ENCODE measurements around the gene DCAF8. TPM values are rescaled to one million over a fixed set of nuclear protein-coding genes. Genes with fewer than 3 reads are reported as not detected.

DCAF8 gene
- total RNA-seq, 4 donors from 2014 or later: 126 to 186 (median 172) TPM

GRCh38 chr1:160167056-160167455, 95.3 kb downstream of the DCAF8 start:
- Histone ChIP-seq H3K4me3 (no peak overlapping the region), H3K36me3 (no peaks in the 10 kb centered on the region), H3K9me3 (no peaks in the 10 kb centered on the region), H3K4me1 (peaks cover 0 to 12% (median 0%) of the 10 kb centered on the region in 4 donors), H3K27ac (no peak overlapping the region), H3K27me3 (no peaks in the 10 kb centered on the region)
- TF ChIP-seq CTCF (IDR thresholded peaks at IDR 0.05) (no peak), POLR2A (IDR thresholded peaks at IDR 0.05) (no peak), EP300 (IDR thresholded peaks at IDR 0.05) (no peak)
- no peak for DNase-seq (ENCODE audit: low spot score in 2 of 2)
- WGBS, 2 donors: 95 to 100% methylated on average over 4 of the region's 4 CpGs

GRCh38 chr1:160166166-160166868, 96.0 kb downstream of the DCAF8 start:
- peaks cover 0 to 15% (median 0%) of the 10 kb centered on the region in 4 donors for H3K4me1 ChIP-seq
- no peaks in the 10 kb centered on the region for H3K27me3 ChIP-seq
- no peak for DNase-seq (ENCODE audit: low spot score in 2 of 2)
- no peak overlapping the region for H3K27ac ChIP-seq
- H3K4me3 ChIP-seq: no peak overlapping the region
- no peaks in the 10 kb centered on the region for H3K9me3 ChIP-seq
- no peaks in the 10 kb centered on the region for H3K36me3 ChIP-seq
- WGBS, 2 donors: 81 to 88% methylated on average over 12 of the region's 12 CpGs
- no peak for TF ChIP-seq CTCF (IDR thresholded peaks at IDR 0.05)
- TF ChIP-seq EP300 (IDR thresholded peaks at IDR 0.05): no peak
- no peak for TF ChIP-seq POLR2A (IDR thresholded peaks at IDR 0.05)

Other genes with a start within 250 kb of the DCAF8 start
- 1 to 10 TPM; 3.0 to 7.0 (median 4.3) TPM for gene PIGM, start 230.6 kb downstream of the DCAF8 start, total RNA-seq
- 10 to 100 TPM in 1 of 4 donors, 1 to 10 TPM in 3; 6.5 to 13.5 (median 8.8) TPM for gene KCNJ10, start 192.4 kb downstream of the DCAF8 start, total RNA-seq
- gene KCNJ9, start 181.0 kb downstream of the DCAF8 start, total RNA-seq: under 1 TPM in 1 of 4 donors, not detected in 3; 0.60 TPM
- gene IGSF8, start 163.9 kb downstream of the DCAF8 start, total RNA-seq: 10 to 100 TPM; 42.6 to 73.9 (median 50.7) TPM
- 100 to 1,000 TPM; 173 to 211 (median 201) TPM for gene ATP1A2, start 146.8 kb downstream of the DCAF8 start, total RNA-seq
- gene ATP1A4, start 110.9 kb downstream of the DCAF8 start, total RNA-seq: 1 to 10 TPM in 3 of 4 donors, under 1 TPM in 1; 0.90 to 5.0 (median 2.1) TPM
- 1 to 10 TPM in 1 of 4 donors, under 1 TPM in 1, not detected in 2; 0.98 to 1.7 TPM for gene CASQ1, start 72.0 kb downstream of the DCAF8 start, total RNA-seq
- 100 to 1,000 TPM; 144 to 154 (median 147) TPM for gene PEA15, start 57.2 kb downstream of the DCAF8 start, total RNA-seq
- 10 to 100 TPM; 66.6 to 85.9 (median 71.6) TPM for gene PEX19, start 22.6 kb upstream of the DCAF8 start, total RNA-seq
- gene COPA, start 80.7 kb upstream of the DCAF8 start, total RNA-seq: 100 to 1,000 TPM in 3 of 4 donors, 10 to 100 TPM in 1; 92.2 to 127 (median 112) TPM
- gene NCSTN, start 80.8 kb upstream of the DCAF8 start, total RNA-seq: 10 to 100 TPM; 60.6 to 85.5 (median 73.0) TPM
- not detected for gene NHLH1, start 104.5 kb upstream of the DCAF8 start, total RNA-seq
- gene VANGL2, start 138.0 kb upstream of the DCAF8 start, total RNA-seq: 1 to 10 TPM in 3 of 4 donors, under 1 TPM in 1; 0.84 to 2.0 (median 1.4) TPM